Measurements from ENCODE around the gene KCNMB1.
"Not testable (repeated sequence)": the region's sequence is repeated elsewhere in the genome, so short reads cannot be mapped to it uniquely, and the experiment has no call there.

KCNMB1 gene

GRCh38 chr5:170413897-170414296 is 24.7 kb upstream of the KCNMB1 start:
- no peak for DNase-seq

- no peak for DNase-seq
These were observed 21.9 kb upstream of the KCNMB1 start for GRCh38 chr5:170411100-170411499.

GRCh38 chr5:170410401-170410800 is 21.2 kb upstream of the KCNMB1 start:
- DNase-seq: no peak

- DNase-seq: no peak
These were observed 19.9 kb upstream of the KCNMB1 start for GRCh38 chr5:170408877-170409660.

GRCh38 chr5:170408226-170408625 is 19.1 kb upstream of the KCNMB1 start:
- DNase-seq: peak; percentile 52

GRCh38 chr5:170407062-170407461 is 17.9 kb upstream of the KCNMB1 start:
- DNase-seq: no peak

- no peak for DNase-seq
These were observed 16.6 kb upstream of the KCNMB1 start for GRCh38 chr5:170405817-170406216.

GRCh38 chr5:170404398-170404797 is 15.2 kb upstream of the KCNMB1 start:
- DNase-seq: no peak

- no peak for DNase-seq
These were observed 14.5 kb upstream of the KCNMB1 start for GRCh38 chr5:170403675-170404074.

GRCh38 chr5:170402508-170402907 is 13.3 kb upstream of the KCNMB1 start:
- no peak for DNase-seq

GRCh38 chr5:170397059-170397458 is 7.9 kb upstream of the KCNMB1 start:
- DNase-seq: no peak

- no peak for DNase-seq
These were observed 4.8 kb upstream of the KCNMB1 start for GRCh38 chr5:170393958-170394357.

GRCh38 chr5:170393235-170393634 is 4.1 kb upstream of the KCNMB1 start:
- no peak for DNase-seq

GRCh38 chr5:170390472-170390871 is 1.3 kb upstream of the KCNMB1 start:
- DNase-seq: no peak

- no peak for DNase-seq
These were observed 354 bp upstream of the KCNMB1 start for GRCh38 chr5:170389550-170389892.

GRCh38 chr5:170387775-170388639 is 1.2 kb downstream of the KCNMB1 start:
- DNase-seq: no peak

GRCh38 chr5:170386743-170387395 is 2.3 kb downstream of the KCNMB1 start:
- no peak for DNase-seq

GRCh38 chr5:170383227-170383626 is 5.9 kb downstream of the KCNMB1 start:
- DNase-seq: no peak

- no peak for DNase-seq
These were observed 6.4 kb downstream of the KCNMB1 start for GRCh38 chr5:170382790-170383189.

GRCh38 chr5:170380361-170380951 is 8.7 kb downstream of the KCNMB1 start:
- DNase-seq: no peak

- no peak for DNase-seq
These were observed 10.4 kb downstream of the KCNMB1 start for GRCh38 chr5:170378740-170379139.

GRCh38 chr5:170377027-170377426 is 12.1 kb downstream of the KCNMB1 start:
- no peak for DNase-seq

GRCh38 chr5:170376526-170376925 is 12.6 kb downstream of the KCNMB1 start:
- DNase-seq: not testable (repeated sequence)

Data from femur (tissue), 1 donor.